Nephron progenitor cell (in vitro differentiated cells): ENCODE data around the gene MPPE1.

Source experiments
- DNase-seq: peaks from one replicate; pipeline ENCODE4 v3.0.0; 2021
- H3K27ac Mint-ChIP-seq: 2 replicates; pipeline ENCODE4 v1.8.0; 2021; ENCODE audit warnings: mild to moderate bottlenecking, moderate library complexity, mixed read lengths
- H3K27me3 Mint-ChIP-seq: 2 replicates; pipeline ENCODE4 v1.8.0; 2021; ENCODE audit warnings: mild to moderate bottlenecking, low read depth, mixed read lengths; ENCODE audit not compliant: poor library complexity
- H3K36me3 Mint-ChIP-seq: 2 replicates; pipeline ENCODE4 v1.8.0; 2021; ENCODE audit warnings: low read depth, mixed read lengths
- H3K4me1 Mint-ChIP-seq: 2 replicates; pipeline ENCODE4 v1.8.0; 2021; ENCODE audit warnings: mixed read lengths
- H3K4me3 Mint-ChIP-seq: 2 replicates; pipeline ENCODE4 v1.8.0; 2021; ENCODE audit warnings: mild to moderate bottlenecking, moderate library complexity, mixed read lengths
- H3K9me3 Mint-ChIP-seq: 2 replicates; pipeline ENCODE4 v1.8.0; 2021; ENCODE audit warnings: mild to moderate bottlenecking, moderate library complexity, mixed read lengths
- TF ChIP-seq, protein P1 (sequence below): fragments of 200-600 bp; sonication (generic); IDR thresholded peaks from 2 replicates; pipeline ENCODE4 v1.5.0; 2021; ENCODE audit warnings: antibody characterized with exemption

Gene MPPE1

DNA sequence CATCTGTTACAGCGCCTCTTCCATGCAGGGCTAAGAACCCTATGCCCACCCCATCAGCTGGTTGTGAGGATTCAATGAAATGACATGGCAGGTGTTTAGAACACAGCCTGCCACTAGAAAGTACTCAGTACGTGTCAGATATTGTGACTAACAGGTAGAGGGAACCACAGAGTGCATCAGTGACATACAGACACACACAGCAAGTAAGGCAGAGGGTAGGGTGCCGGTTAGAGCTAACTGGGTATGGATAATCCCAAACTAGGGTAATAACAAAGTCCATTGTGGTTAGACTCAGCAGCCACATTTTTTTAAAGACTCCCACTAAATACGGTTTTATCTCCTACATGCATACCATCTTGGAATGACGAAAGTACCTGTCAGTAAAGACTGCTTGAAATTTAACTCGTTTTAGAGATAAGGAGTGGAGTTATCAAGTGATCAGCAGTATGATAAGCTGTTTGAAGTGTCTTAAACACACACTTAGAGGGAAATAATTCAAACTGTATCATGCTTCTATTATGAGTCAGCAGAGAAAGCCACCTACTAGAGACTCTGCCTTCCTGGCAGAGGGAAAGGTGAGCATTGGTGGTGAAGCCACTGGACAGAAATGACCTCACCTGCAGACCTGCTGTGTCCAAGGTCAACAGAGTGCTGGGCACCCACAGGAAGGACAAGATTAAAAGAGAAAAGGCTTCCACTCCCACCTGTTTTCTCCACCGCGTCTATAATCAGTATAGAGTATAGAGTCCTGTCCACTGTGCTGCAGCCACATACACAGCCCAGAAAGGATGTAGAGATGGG is 20.6 kb downstream of the MPPE1 start:
- Mint-ChIP-seq H3K9me3 (no peaks in the 10 kb centered on the region), H3K4me1 (peaks cover 4% of the 10 kb centered on the region), H3K4me3 (no peak overlapping the region), H3K27me3 (no peaks in the 10 kb centered on the region), H3K27ac (no peak overlapping the region), H3K36me3 (peaks cover 46% of the 10 kb centered on the region)
- DNase-seq = no peak
- TF ChIP-seq, protein P1, sequence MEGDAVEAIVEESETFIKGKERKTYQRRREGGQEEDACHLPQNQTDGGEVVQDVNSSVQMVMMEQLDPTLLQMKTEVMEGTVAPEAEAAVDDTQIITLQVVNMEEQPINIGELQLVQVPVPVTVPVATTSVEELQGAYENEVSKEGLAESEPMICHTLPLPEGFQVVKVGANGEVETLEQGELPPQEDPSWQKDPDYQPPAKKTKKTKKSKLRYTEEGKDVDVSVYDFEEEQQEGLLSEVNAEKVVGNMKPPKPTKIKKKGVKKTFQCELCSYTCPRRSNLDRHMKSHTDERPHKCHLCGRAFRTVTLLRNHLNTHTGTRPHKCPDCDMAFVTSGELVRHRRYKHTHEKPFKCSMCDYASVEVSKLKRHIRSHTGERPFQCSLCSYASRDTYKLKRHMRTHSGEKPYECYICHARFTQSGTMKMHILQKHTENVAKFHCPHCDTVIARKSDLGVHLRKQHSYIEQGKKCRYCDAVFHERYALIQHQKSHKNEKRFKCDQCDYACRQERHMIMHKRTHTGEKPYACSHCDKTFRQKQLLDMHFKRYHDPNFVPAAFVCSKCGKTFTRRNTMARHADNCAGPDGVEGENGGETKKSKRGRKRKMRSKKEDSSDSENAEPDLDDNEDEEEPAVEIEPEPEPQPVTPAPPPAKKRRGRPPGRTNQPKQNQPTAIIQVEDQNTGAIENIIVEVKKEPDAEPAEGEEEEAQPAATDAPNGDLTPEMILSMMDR = no peak

DNA sequence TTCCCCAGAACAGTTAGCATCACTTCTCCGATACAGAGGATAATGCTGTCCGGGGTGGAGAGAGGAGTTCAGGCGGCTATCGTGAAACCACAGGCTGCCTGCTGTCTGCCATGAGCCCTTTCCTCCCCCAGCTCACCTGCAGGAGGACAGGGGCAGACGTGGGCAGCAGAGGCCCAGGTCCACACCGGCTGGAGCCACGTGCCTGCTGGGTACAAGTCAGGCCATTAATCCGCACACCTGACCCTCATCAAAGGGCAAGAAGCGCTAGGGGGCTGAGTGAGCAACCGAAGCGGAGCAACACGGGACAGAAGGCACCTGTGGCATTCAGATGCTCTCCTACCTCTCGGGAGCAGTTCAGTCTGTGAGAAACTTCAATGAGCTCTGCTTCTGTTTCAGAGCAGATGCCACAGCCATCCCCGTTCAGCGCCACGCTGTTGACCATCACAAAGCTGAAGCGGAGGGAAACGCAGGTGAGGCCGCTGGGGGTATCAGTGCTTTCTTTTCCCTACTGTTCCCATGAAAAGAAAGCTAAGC is 21.5 kb downstream of the MPPE1 start:
- no peaks in the 10 kb centered on the region for H3K27me3 Mint-ChIP-seq
- H3K9me3 Mint-ChIP-seq = no peaks in the 10 kb centered on the region
- no peak overlapping the region for H3K4me3 Mint-ChIP-seq
- H3K27ac Mint-ChIP-seq = no peak overlapping the region
- TF ChIP-seq, protein P1 = no peak
- DNase-seq = no peak
- peaks cover 51% of the 10 kb centered on the region for H3K36me3 Mint-ChIP-seq
- H3K4me1 Mint-ChIP-seq = peaks cover 4% of the 10 kb centered on the region

DNA sequence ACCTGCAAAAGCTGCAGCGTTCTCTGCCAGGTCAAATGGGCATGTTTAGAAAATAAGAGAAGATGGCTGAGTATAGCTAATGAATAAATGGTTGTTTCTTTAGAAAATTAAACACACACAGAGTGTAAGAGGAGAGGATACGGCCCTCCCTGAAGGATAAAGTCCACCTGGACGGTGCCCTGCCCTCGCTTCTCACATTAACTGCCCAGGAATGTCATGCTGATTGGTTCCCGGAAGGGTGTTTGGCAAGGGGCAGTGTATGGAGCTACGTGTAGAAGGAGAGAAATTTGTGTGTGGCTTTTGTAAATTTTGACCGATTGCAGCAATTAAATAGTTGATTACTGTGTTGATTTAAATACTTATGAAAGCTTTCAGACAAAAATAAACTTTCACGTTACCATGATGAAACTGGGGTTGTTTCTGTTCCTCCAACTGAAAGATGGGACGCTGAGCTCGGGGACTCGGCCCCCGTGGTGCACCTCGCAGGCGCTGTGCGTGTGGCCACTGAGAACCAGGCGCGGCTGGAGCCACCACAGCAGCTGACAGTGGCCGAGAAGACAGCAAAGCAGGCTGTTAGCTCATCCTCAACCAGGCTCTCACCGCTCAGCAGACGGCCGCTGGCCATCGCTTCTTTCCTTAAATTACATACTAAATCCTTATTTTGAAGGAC is 22.7 kb downstream of the MPPE1 start:
- DNase-seq = no peak
- TF ChIP-seq, protein P1 = no peak
- Mint-ChIP-seq H3K4me3 (no peak overlapping the region), H3K36me3 (peaks cover 54% of the 10 kb centered on the region), H3K4me1 (peaks cover 10% of the 10 kb centered on the region), H3K27me3 (peaks cover 3% of the 10 kb centered on the region), H3K9me3 (no peaks in the 10 kb centered on the region), H3K27ac (no peak overlapping the region)

DNA sequence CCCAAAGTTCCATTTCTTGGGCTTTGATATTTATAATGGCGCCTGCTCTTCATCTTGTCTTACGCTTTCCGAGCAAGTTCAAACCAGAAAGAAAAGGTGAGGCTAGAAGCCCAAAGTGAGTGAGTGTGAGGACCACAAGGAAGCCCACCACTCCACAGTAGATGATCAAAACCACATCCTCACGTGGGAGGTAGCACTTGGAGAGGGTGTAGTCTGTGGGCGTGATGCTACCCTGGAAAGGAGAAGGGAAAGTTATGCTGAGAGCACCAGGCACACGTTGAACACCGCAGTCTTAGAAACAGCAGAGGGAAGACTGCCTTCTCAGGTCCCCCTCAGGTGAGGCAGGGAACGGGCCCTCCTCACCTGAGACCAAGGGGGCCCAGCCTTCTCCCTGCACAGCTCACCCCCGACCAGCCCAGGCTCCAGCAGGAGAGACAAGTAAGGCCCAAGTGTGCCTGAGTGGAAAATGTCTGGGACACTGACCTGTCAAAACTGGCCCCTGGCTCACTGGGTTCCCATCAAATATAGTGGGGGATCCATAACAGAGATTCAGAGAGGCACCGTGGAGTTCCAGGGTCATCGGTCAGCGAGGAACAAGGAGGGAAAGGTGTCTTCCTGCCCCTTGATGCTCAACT is 23.6 kb downstream of the MPPE1 start:
- peaks cover 3% of the 10 kb centered on the region for H3K27me3 Mint-ChIP-seq
- H3K27ac Mint-ChIP-seq = no peak overlapping the region
- TF ChIP-seq, protein P1 = no peak
- H3K4me3 Mint-ChIP-seq = no peak overlapping the region
- DNase-seq = no peak
- peaks cover 10% of the 10 kb centered on the region for H3K4me1 Mint-ChIP-seq
- H3K36me3 Mint-ChIP-seq = peaks cover 51% of the 10 kb centered on the region
- no peaks in the 10 kb centered on the region for H3K9me3 Mint-ChIP-seq

DNA sequence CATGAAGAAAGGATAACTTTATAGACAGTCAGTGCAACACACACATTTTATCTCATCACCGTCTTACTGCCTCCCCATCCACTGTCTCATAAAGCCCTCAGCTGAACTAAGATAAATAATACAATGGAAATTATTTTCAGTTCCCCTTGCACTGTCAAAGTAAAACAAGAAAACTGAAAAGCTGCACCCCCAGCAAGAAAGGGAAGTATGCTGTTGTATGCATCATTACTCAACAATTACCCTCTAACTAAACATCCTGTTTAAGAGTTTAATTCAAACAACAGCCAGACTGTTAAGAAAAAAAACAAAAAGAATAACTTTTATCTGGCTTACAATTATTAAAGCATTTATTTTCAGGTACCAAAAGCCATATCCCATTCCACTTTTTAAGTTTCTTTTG is 25.0 kb downstream of the MPPE1 start:
- Mint-ChIP-seq H3K9me3 (no peaks in the 10 kb centered on the region), H3K4me3 (no peak overlapping the region), H3K4me1 (peaks cover 10% of the 10 kb centered on the region), H3K36me3 (peaks cover 48% of the 10 kb centered on the region), H3K27ac (no peak overlapping the region), H3K27me3 (peaks cover 3% of the 10 kb centered on the region)
- DNase-seq = no peak
- TF ChIP-seq, protein P1 = no peak
